H1 (cell line): ENCODE results near the gene TCF7L1. TPM values are rescaled to one million over a fixed set of nuclear protein-coding genes. Genes with fewer than 3 reads are reported as not detected.

ENCODE experiments used
- CTCF ChIA-PET: fragments of 300-600 bp; sonication (Branson Sonifier 250); formaldehyde crosslinking; loops from one replicate; lab custom pipeline; 2021; ENCODE audit not compliant: partially characterized antibody; lab: Charles Lee
- POLR2A ChIA-PET: fragments of 300-600 bp; sonication (Branson Sonifier 250); formaldehyde crosslinking; loops from one replicate; lab custom pipeline; 2021; ENCODE audit warnings: inconsistent platforms; ENCODE audit not compliant: partially characterized antibody; lab: Charles Lee
- DNase-seq, 2 experiments: peaks; one replicate each; pipeline versions ENCODE4 v3.0.0 to v3.0.0-alpha.2; 2010 to 2022; ENCODE audit warnings: low spot score in 2 of 2, low read depth in 1 of 2, mixed read lengths in 1 of 2
- FAIRE-seq: peaks from 2 replicates; lab custom pipeline; 2011; peaks lifted over from hg19 to GRCh38; lab: Jason Lieb, UNC
- H2AFZ ChIP-seq: 2 replicates; pipeline ENCODE4 v1.8.1; 2012; ENCODE audit warnings: low read length, inconsistent platforms
- H2AK5ac ChIP-seq: 2 replicates; pipeline ENCODE4 v1.6.1; 2013; ENCODE audit warnings: low read depth, low read length
- H2BK120ac ChIP-seq: replicated peaks from 2 replicates; pipeline ENCODE3; 2013; ENCODE audit warnings: low read depth, low read length, inconsistent platforms
- H2BK12ac ChIP-seq: 2 replicates; pipeline ENCODE4 v1.6.1; 2013; ENCODE audit warnings: low read depth, low read length
- H2BK15ac ChIP-seq: 2 replicates; pipeline ENCODE4 v1.6.1; 2013; ENCODE audit warnings: low read length
- H2BK20ac ChIP-seq: 2 replicates; pipeline ENCODE4 v1.6.1; 2013; ENCODE audit warnings: low read length
- H2BK5ac ChIP-seq: 2 replicates; pipeline ENCODE4 v1.6.1; 2013; ENCODE audit warnings: low read depth, low read length
- H3K14ac ChIP-seq: 2 replicates; pipeline ENCODE4 v1.6.1; 2013; ENCODE audit warnings: inconsistent platforms; ENCODE audit not compliant: insufficient read length
- H3K18ac ChIP-seq: 2 replicates; pipeline ENCODE4 v1.6.1; 2013; ENCODE audit warnings: low read length; ENCODE audit errors: extremely low read depth
- H3K23ac ChIP-seq: 2 replicates; pipeline ENCODE4 v1.6.1; 2013; ENCODE audit warnings: inconsistent platforms; ENCODE audit not compliant: insufficient read length
- H3K23me2 ChIP-seq: 2 replicates; pipeline ENCODE4 v1.6.1; 2013; ENCODE audit warnings: low read depth, low read length
- H3K27ac ChIP-seq: 2 replicates; pipeline ENCODE4 v1.6.1; 2011; ENCODE audit warnings: low read depth, low read length, inconsistent platforms
- H3K27me3 ChIP-seq, 4 experiments: replicated peaks in 1 of 4; 1 replicate in 1 of 4; 2 replicates in 3 of 4; pipeline versions ENCODE4 v1.6.1 to v1.8.1; 2011 to 2013; ENCODE audit warnings: low read length in 3 of 4, mild to moderate bottlenecking in 3 of 4, inconsistent platforms in 2 of 4, mixed read lengths in 2 of 4, moderate library complexity in 1 of 4; ENCODE audit not compliant: control insufficient read depth in 3 of 4, insufficient read depth in 3 of 4; ENCODE audit errors: extremely low read depth in 1 of 4
- H3K36me3 ChIP-seq, 4 experiments: 2 replicates each; pipeline versions ENCODE4 v1.6.1 to v1.8.1; 2011 to 2013; ENCODE audit warnings: mild to moderate bottlenecking in 4 of 4, low read length in 3 of 4, moderate library complexity in 2 of 4, control low read depth in 1 of 4, inconsistent platforms in 1 of 4; ENCODE audit not compliant: insufficient read depth in 4 of 4, control insufficient read depth in 2 of 4
- H3K4ac ChIP-seq: replicated peaks from 2 replicates; pipeline ENCODE3; 2013; ENCODE audit warnings: low read length, low read depth, mixed read lengths, inconsistent platforms; ENCODE audit not compliant: insufficient read length
- H3K4me1 ChIP-seq, 4 experiments: replicated peaks in 1 of 4; 1 replicate in 1 of 4; 2 replicates in 3 of 4; pipeline versions ENCODE4 v1.6.1 to v1.8.1; 2011 to 2013; ENCODE audit warnings: low read length in 3 of 4, inconsistent platforms in 2 of 4, mixed read lengths in 1 of 4; ENCODE audit not compliant: insufficient read depth in 4 of 4, control insufficient read depth in 3 of 4
- H3K4me2 ChIP-seq, 2 experiments: 2 replicates each; pipeline versions ENCODE4 v1.6.1 to v1.8.1; 2011 to 2013; ENCODE audit warnings: low read depth in 2 of 2, low read length in 2 of 2, control low read depth in 1 of 2, inconsistent platforms in 1 of 2, mild to moderate bottlenecking in 1 of 2; ENCODE audit not compliant: insufficient read depth in 1 of 2
- H3K4me3 ChIP-seq, 4 experiments: fragments of 200-600, 300-600 bp in 1 of 4; sonication (generic), shearing (Covaris generic), sonication (Bioruptor Twin) in 1 of 4; 2 replicates each; pipeline versions ENCODE4 v1.5.1 to v1.8.1; 2011 to 2016; ENCODE audit warnings: low read length in 4 of 4, low read depth in 3 of 4, control low read depth in 2 of 4, inconsistent platforms in 2 of 4, mild to moderate bottlenecking in 2 of 4, mixed read lengths in 1 of 4, moderate library complexity in 1 of 4; ENCODE audit not compliant: insufficient read depth in 2 of 4; ENCODE audit errors: extremely low read depth in 1 of 4
- H3K56ac ChIP-seq: replicated peaks from 2 replicates; pipeline ENCODE3; 2013; ENCODE audit warnings: low read depth, mild to moderate bottlenecking, mixed read lengths, low read length, inconsistent platforms; ENCODE audit not compliant: insufficient read length
- H3K79me1 ChIP-seq: 2 replicates; pipeline ENCODE4 v1.6.1; 2013; ENCODE audit warnings: low read depth, low read length, control low read depth
- H3K79me2 ChIP-seq, 2 experiments: 2 replicates each; pipeline versions ENCODE4 v1.6.1 to v1.8.1; 2012 to 2013; ENCODE audit warnings: low read length in 2 of 2, mild to moderate bottlenecking in 2 of 2, inconsistent platforms in 1 of 2; ENCODE audit not compliant: insufficient read depth in 2 of 2, control insufficient read depth in 1 of 2
- H3K9ac ChIP-seq, 4 experiments: replicated peaks in 1 of 4; 1 replicate in 1 of 4; 2 replicates in 3 of 4; pipeline versions ENCODE4 v1.6.1 to v1.8.1; 2011 to 2013; ENCODE audit warnings: low read depth in 3 of 4, low read length in 3 of 4, control low read depth in 2 of 4, mild to moderate bottlenecking in 2 of 4, moderate library complexity in 2 of 4, inconsistent platforms in 1 of 4; ENCODE audit errors: extremely low read depth in 1 of 4
- H3K9me3 ChIP-seq, 2 experiments: 2 replicates each; pipeline versions ENCODE4 v1.6.1 to v1.8.1; 2012 to 2013; ENCODE audit warnings: mild to moderate bottlenecking in 2 of 2, moderate library complexity in 2 of 2, control low read depth in 1 of 2, inconsistent platforms in 1 of 2, low read depth in 1 of 2, low read length in 1 of 2, mixed read lengths in 1 of 2; ENCODE audit not compliant: insufficient read depth in 2 of 2
- H4K20me1 ChIP-seq, 2 experiments: replicated peaks in 1 of 2; 2 replicates each; pipeline versions ENCODE3 to v1.8.1; 2011 to 2013; ENCODE audit warnings: inconsistent platforms in 2 of 2, low read length in 2 of 2, mild to moderate bottlenecking in 1 of 2; ENCODE audit not compliant: insufficient read depth in 2 of 2, control insufficient read depth in 1 of 2
- H4K5ac ChIP-seq: 2 replicates; pipeline ENCODE4 v1.6.1; 2013; ENCODE audit warnings: low read length, low read depth, mixed read lengths, inconsistent platforms; ENCODE audit not compliant: insufficient read length
- H4K8ac ChIP-seq: 2 replicates; pipeline ENCODE4 v1.8.0; 2013; ENCODE audit warnings: mild to moderate bottlenecking, moderate library complexity, low read length, inconsistent platforms; ENCODE audit not compliant: insufficient read depth; ENCODE audit errors: extremely low read depth
- H4K91ac ChIP-seq: replicated peaks from 2 replicates; pipeline ENCODE3; 2013; ENCODE audit warnings: low read length, mixed read lengths, inconsistent platforms; ENCODE audit not compliant: insufficient read length
- POLR2AphosphoS5 ChIP-seq: IDR thresholded peaks from 2 replicates; pipeline ENCODE4 v1.6.1; 2011; ENCODE audit warnings: low read depth, low read length
- RBBP5 ChIP-seq: IDR thresholded peaks from 2 replicates; pipeline ENCODE4 v1.7.1; 2012; ENCODE audit warnings: low read depth, mild to moderate bottlenecking, inconsistent platforms, low read length, moderate library complexity, borderline replicate concordance
- SIN3A ChIP-seq, 2 experiments: IDR thresholded peaks in 1 of 2; conservative IDR thresholded peaks in 1 of 2; 2 replicates each; pipeline ENCODE4 v1.6.1; 2011 to 2012; ENCODE audit warnings: low read length in 2 of 2, improper control_type of control experiment in 1 of 2, low read depth in 1 of 2, mild to moderate bottlenecking in 1 of 2
- WGBS, 2 experiments: shearing (Covaris generic) in 1 of 2; methylation state at CpG; one replicate each; pipeline versions ENCODE4 v1.1.6 to v1.1.7; 2013 to 2015; ENCODE audit warnings: low lambda C conversion rate in 2 of 2, mixed read lengths in 2 of 2, inconsistent platforms in 1 of 2, low coverage in 1 of 2, missing lambda C conversion rate in 1 of 2; ENCODE audit not compliant: insufficient replicate concordance in 2 of 2, insufficient coverage in 1 of 2, insufficient read length in 1 of 2; ENCODE audit errors: extremely low coverage in 1 of 2, missing lambda C conversion rate in 1 of 2; 5-methylcytosine and 5-hydroxymethylcytosine counted together
- polyA plus RNA-seq, 7 experiments: library from polyadenylated mRNA; depleted of rRNA in 3 of 7; stranded (reverse) in 5 of 7; unstranded in 2 of 7; fragments of >200 nt in 5 of 7; fragments of 200-250 nt in 2 of 7; gene quantifications; 1 replicate in 5 of 7; 2 replicates in 1 of 7; 4 replicates in 1 of 7; pipeline versions ENCODE4 v1.2.1 to v1.2.3, GENCODE V29; 2011 to 2013; ENCODE audit warnings: missing spikeins in 2 of 7, mixed read lengths in 2 of 7
- total RNA-seq: library from RNA; stranded (reverse); fragmentation: NEBNext Ultra II Directional; extraction: Animal tissue kit (Norgen Biotek cat#: 25700); gene quantifications from 2 replicates; pipeline ENCODE4 v1.2.1, GENCODE V29; 2021

TCF7L1 gene
- total and polyA plus RNA-seq, 2 of the 8 experiments (the other 6 are each of a cell fraction or from before 2014, with no cell fraction given): 27.5 to 108 TPM

DNA sequence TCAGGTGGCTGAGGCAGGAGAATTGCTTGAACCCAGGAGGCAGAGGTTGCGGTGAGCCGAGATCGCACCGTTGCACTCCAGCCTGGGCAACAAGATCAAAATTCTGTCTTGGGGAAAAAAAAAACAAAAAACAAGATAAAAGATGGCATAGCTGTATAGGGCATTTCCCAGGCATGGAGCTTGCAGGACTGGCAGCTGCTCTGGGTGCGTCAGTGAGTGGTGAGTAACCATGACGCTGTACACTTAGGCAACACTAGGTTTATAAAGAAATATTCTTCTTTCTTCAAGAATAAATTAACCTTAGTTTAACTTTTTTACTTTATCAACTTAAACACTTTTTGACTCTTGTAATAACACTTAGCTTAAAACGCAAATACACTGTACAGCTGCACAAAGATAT lies 179.2 kb downstream of the TCF7L1 start:
- H4K20me1 ChIP-seq: peaks cover 0 to 6% of the 10 kb centered on the region in 2 experiments
- no peak overlapping the region for H4K5ac ChIP-seq
- peaks cover 9 to 37% (median 12%) of the 10 kb centered on the region in 4 experiments; a peak in 7 of 8 replicates for H3K36me3 ChIP-seq
- H2AFZ ChIP-seq: no peak overlapping the region
- TF ChIP-seq RBBP5 (no peak), SIN3A (conservative IDR thresholded peaks at IDR 0.05 in 1 of 2, IDR thresholded peaks at IDR 0.05 in 1 of 2; ENCODE audit: low read depth in 1 of 2, low read length in 2 of 2) (no peak), POLR2AphosphoS5 (peak; percentile 29; the same call in 1 of the 2 replicates)
- no peak overlapping the region for H3K18ac ChIP-seq
- H3K56ac ChIP-seq: no peak overlapping the region
- no peak overlapping the region for H2BK5ac ChIP-seq
- peaks cover 0 to 8% (median 2%) of the 10 kb centered on the region in 4 experiments; a peak in 5 of 7 replicates for H3K4me1 ChIP-seq
- no peak overlapping the region for H2BK120ac ChIP-seq
- no peak overlapping the region for H2BK15ac ChIP-seq
- no peak overlapping the region for H4K91ac ChIP-seq
- CTCF ChIA-PET: interaction anchor here (0.6 to 1.4 kb wide), 5 partner anchors 11 to 246 kb away, joined by 3 to 5 read pairs (median 3); no protein-coding TSS in a partner anchor
- 93% methylated on average over 7 of the region's 7 CpGs; no CpG with 5 or more reads in 1 of the 2 experiments for WGBS, 2 experiments
- H3K4me3 ChIP-seq: no peak overlapping the region
- DNase-seq: no peak
- no peak overlapping the region for H4K8ac ChIP-seq
- H3K14ac ChIP-seq: no peak overlapping the region
- H3K23me2 ChIP-seq: no peaks in the 10 kb centered on the region
- H2BK20ac ChIP-seq: no peak overlapping the region
- no peak overlapping the region for H3K4me2 ChIP-seq
- no peaks in the 10 kb centered on the region for H3K27me3 ChIP-seq
- POLR2A ChIA-PET: interaction anchor here (1.0 to 9.1 kb wide), 4 partner anchors 9 to 226 kb away, joined by 3 to 70 read pairs (median 4); partner anchors contain the start of genes MAT2A and TGOLN2
- H3K9ac ChIP-seq: no peak overlapping the region
- H3K79me2 ChIP-seq: no peaks in the 10 kb centered on the region
- H3K23ac ChIP-seq: no peak overlapping the region
- H3K4ac ChIP-seq: no peak overlapping the region
- H3K27ac ChIP-seq: no peak overlapping the region
- no peak overlapping the region for H2AK5ac ChIP-seq
- H2BK12ac ChIP-seq: no peak overlapping the region
- H3K9me3 ChIP-seq: no peaks in the 10 kb centered on the region
- no peak for FAIRE-seq
- no peaks in the 10 kb centered on the region for H3K79me1 ChIP-seq
